Measurements from ENCODE around the gene C16orf95. TPM values are rescaled to one million over a fixed set of nuclear protein-coding genes. Genes with fewer than 3 reads are reported as not detected.

Gene C16orf95
- total RNA-seq, 1 donor from 2014 or later: 6.8 TPM

DNA sequence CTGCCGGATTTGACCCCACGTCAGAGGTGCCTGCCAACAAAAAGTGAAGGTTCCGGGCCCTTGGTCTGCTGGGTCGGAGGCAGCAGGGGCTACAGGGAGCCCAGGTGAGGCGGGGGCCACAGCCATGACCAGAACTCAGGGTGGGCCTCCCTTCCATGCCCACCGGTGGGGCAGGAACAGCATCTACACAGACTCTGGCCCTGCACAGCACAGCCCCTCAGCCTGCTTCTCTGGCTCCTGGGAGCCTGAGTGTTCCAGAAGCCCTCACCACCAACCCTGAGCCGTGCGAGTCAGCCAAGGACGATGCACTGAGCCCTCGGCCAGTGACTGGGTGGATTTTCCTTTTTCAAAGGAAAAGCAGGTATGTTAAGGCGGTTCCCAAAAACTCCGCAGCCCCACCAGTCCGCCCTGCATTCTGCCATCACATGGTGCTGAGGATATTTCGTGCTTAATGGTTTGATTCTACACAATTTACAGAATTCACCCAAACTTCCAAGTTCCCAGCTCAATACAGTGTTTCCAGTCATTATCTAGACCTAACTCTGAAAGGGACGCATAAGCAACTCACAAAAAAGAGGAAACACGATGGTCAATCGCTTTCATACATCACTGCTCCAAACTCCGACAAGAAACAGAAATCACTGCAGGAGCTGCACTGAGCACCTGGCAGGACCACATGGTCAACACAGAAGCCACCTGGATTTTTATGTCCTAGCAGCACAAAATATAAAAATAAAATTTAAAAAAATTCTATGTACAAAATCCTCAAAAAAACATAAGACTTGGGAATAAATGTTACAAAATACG is 19.4 kb upstream of the C16orf95 start:
- Mint-ChIP-seq H3K27ac (ENCODE audit: unreplicated experiment) (peak overlapping the region; percentile 52), H3K36me3 (ENCODE audit: low read depth) (no peaks in the 10 kb centered on the region), H3K9me3 (no peaks in the 10 kb centered on the region), H3K4me1 (no peaks in the 10 kb centered on the region), H3K4me3 (no peak overlapping the region), H3K27me3 (ENCODE audit: low read depth) (no peaks in the 10 kb centered on the region)
- DNase-seq (ENCODE audit: low read depth, low spot score): no peak
- TF ChIP-seq, protein P1, sequence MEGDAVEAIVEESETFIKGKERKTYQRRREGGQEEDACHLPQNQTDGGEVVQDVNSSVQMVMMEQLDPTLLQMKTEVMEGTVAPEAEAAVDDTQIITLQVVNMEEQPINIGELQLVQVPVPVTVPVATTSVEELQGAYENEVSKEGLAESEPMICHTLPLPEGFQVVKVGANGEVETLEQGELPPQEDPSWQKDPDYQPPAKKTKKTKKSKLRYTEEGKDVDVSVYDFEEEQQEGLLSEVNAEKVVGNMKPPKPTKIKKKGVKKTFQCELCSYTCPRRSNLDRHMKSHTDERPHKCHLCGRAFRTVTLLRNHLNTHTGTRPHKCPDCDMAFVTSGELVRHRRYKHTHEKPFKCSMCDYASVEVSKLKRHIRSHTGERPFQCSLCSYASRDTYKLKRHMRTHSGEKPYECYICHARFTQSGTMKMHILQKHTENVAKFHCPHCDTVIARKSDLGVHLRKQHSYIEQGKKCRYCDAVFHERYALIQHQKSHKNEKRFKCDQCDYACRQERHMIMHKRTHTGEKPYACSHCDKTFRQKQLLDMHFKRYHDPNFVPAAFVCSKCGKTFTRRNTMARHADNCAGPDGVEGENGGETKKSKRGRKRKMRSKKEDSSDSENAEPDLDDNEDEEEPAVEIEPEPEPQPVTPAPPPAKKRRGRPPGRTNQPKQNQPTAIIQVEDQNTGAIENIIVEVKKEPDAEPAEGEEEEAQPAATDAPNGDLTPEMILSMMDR (conservative IDR thresholded peaks at IDR 0.05): no peak

DNA sequence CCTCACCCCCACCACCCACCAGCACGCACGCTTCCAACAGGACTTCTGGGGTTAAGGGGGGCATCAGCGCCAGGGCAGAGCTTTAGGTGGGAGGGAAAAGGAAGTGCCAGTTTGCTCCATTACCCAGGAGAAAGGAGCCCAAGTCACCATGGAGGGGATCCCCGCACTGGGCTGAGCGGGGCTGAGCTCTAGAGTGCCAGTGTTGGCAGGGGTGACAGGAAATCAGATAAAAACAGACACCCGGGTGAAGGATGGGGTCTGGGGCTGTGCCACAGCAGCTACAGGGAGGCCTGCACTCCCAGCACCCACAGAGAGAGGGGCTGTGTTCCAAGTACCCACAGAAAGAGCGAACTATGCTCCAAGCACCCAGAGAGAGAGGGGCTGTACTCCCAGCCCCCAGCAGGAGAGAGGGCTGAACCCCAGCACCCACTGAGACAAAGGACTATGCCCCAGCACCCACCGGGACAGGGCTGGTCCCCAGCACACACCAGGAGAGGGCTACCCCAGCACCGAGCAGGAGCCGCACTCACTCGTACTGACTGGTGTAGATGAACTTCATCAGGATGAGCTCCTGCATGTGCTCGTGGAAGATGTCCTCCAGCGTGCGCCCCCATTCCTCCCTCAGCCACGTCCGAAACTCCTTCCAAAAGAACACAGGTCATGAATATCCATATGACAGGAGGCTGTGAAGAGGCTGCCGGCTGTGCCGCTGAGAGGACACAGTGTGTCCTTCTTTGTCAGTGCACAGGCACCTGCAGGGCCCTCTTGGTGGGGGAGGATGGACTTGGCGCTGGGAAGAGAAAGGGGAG is 18.6 kb upstream of the C16orf95 start:
- Mint-ChIP-seq H3K27ac (ENCODE audit: unreplicated experiment) (no peak overlapping the region), H3K27me3 (ENCODE audit: low read depth) (no peaks in the 10 kb centered on the region), H3K36me3 (ENCODE audit: low read depth) (no peaks in the 10 kb centered on the region), H3K4me3 (no peak overlapping the region), H3K9me3 (no peaks in the 10 kb centered on the region), H3K4me1 (no peaks in the 10 kb centered on the region)
- TF ChIP-seq, protein P1 (conservative IDR thresholded peaks at IDR 0.05): no peak
- no peak for DNase-seq (ENCODE audit: low read depth, low spot score)

DNA sequence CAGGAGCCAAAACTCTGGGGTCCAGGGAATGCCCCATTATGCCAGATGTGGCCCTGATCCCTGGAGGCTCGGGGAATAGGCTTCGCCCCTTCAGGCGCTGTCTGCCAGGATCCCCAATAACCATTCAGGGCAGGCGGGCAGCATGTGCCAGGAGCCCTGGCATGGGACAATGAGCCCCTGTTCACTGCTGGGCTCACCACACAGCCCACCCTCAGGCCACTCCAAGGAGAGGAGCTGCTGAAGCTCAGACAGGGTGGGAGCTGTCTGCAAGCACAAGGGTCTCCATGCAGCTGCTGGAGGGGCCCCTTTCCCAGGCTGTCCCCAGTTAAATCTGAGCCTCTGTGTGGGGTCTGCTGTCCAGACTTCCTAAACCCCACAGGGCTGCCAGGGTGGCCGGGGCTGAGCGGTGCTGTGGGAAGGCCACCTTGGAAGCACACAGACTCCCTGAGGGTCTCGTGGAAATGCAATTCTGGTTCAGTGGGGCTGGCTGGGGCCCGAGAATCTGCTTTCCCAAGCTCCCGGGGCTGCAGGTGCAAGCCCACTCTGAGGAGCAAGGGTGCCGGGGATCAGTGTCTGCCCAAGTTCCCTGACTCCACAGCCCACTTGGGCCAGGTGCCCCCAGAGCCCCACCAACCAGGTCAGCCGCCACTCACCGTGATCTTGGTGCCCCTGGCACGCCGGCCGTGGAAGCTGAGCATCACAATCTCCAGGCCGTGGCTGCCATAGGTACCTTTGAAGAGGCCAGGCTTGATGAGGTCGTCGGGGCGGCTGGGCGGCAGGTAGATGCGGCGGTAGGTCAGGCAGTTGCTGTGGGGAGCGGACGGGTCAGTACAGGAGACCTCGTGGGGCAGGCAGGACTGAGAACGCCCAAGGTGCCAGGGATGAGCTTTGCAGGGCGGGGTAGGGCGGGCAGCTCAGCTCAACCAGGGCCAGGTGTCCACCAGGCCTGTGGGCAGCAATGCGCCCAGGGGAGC is 17.7 kb upstream of the C16orf95 start:
- H3K27ac Mint-ChIP-seq (ENCODE audit: unreplicated experiment): no peak overlapping the region

DNA sequence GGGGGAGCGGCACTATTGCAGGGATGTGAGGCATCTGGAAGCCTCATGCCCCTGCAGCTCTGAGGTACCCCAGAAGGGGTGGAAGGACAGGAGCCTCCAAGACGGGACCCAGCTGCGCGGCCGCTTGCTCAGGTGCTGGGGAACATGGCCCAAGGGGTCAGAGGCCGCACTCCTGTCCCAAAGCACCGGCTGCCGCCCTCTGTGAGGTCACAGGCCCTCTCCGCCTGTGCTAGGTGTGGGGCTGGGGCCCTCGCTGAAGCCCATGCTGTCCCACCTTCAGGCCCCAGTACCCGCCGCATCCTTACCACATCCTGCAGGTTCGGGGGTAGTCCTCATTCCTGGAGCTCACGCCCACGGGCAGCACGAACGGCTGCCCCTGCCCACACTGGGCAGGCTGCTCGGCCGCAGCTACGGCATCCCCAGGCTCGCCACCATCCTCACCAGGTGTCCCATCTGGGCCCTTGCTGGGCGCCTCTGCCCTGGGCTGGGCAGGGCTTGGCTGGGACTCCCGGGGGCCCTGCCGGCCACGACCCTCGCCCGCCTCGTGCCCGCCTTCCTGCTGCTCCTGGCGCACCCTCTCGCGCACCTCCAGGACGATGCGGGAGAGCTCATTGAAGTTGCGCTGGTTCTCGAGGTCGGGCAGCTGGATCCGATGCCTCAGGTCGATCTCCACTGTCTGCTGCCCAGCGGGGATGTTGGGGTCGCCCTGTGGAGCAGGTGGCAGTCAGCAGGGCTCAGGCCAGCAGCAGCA is 16.6 kb upstream of the C16orf95 start:
- Mint-ChIP-seq H3K36me3 (ENCODE audit: low read depth) (no peaks in the 10 kb centered on the region), H3K4me3 (no peak overlapping the region), H3K27me3 (ENCODE audit: low read depth) (no peaks in the 10 kb centered on the region), H3K4me1 (no peaks in the 10 kb centered on the region), H3K27ac (ENCODE audit: unreplicated experiment) (no peak overlapping the region), H3K9me3 (no peaks in the 10 kb centered on the region)
- DNase-seq (ENCODE audit: low read depth, low spot score): no peak
- TF ChIP-seq, protein P1 (conservative IDR thresholded peaks at IDR 0.05): no peak

More for the DNA sequence above, 17.7 kb upstream of the C16orf95 start:
- no peak for DNase-seq (ENCODE audit: low read depth, low spot score)
- Mint-ChIP-seq H3K4me3 (no peak overlapping the region), H3K9me3 (no peaks in the 10 kb centered on the region), H3K36me3 (ENCODE audit: low read depth) (no peaks in the 10 kb centered on the region), H3K27me3 (ENCODE audit: low read depth) (no peaks in the 10 kb centered on the region), H3K4me1 (no peaks in the 10 kb centered on the region)
- TF ChIP-seq, protein P1 (conservative IDR thresholded peaks at IDR 0.05): no peak
